Neural progenitor cell (in vitro differentiated cells): ENCODE data around the gene AGMO.

Source experiments
- CTCF ChIP-seq: fragments of 200-600 bp; sonication (generic); IDR thresholded peaks from 2 replicates; pipeline ENCODE4 v1.5.1; 2017; ENCODE audit warnings: antibody characterized with exemption, mild to moderate bottlenecking
- EZH2 ChIP-seq: fragments of 200-600 bp; sonication (generic); IDR thresholded peaks from 2 replicates; pipeline ENCODE4 v1.6.1; 2017; ENCODE audit warnings: antibody characterized with exemption, mild to moderate bottlenecking, moderate library complexity

GRCh38 chr7:15494711-15495110 lies 67.1 kb downstream of the AGMO start:
- TF ChIP-seq CTCF (no peak), EZH2 (no peak)
